GM21526 (cell line): Measurements from ENCODE around the gene WDR43.

Source experiments
- ATAC-seq: cut with Tn5 transposase; IDR thresholded peaks from one replicate; pipeline ENCODE4 v1.9.1; 2021; ENCODE audit warnings: moderate library complexity; ENCODE audit not compliant: unreplicated experiment, low FRiP score

The WDR43 gene

GRCh38 chr2:28990445-28990844, 96.0 kb downstream of the WDR43 start:
- ATAC-seq = no peak

DNA sequence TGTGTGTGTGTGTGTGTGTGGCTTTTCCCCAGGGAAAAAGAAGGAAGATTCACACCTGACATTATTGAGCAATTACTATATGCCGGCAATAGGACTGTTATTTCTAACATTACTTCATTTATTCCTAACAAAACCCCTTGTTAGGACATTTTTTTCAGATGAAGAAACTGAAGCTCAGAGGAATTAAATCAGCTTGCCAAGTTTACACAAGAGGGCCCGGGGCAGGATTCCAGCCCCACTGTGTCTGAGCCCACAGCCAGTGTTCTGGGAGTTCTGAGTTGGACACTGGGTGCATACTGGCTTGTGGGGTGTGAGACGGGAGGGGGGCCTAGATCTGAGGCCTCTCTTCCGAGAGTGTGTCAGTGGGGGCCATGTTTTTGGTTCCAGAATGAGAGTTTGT, 96.6 kb downstream of the WDR43 start:
- no peak for ATAC-seq

DNA sequence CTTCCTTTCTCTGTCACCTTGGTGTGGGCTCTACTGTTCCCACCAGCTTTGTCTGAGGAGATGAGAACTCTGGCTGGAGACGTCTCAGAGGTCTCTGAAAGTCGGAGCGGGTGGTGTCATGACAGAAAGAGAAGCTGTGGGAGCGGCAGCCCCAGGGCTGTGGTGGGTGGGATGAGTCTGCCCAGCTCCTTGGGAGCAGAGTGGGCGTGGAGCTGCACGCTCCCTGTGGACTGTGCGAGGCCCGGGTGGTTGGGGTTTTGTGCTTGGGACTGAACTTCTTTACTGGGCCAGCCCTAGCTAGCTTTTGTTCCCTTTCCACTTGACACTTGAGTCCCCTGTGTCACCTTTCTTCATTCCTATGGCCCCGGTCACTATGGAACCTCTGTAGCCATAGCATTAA, 97.0 kb downstream of the WDR43 start:
- ATAC-seq = no peak

GRCh38 chr2:28993206-28993960, 98.9 kb downstream of the WDR43 start:
- ATAC-seq = no peak

- ATAC-seq = no peak
Observed at GRCh38 chr2:28994074-28994473, 99.6 kb downstream of the WDR43 start.

DNA sequence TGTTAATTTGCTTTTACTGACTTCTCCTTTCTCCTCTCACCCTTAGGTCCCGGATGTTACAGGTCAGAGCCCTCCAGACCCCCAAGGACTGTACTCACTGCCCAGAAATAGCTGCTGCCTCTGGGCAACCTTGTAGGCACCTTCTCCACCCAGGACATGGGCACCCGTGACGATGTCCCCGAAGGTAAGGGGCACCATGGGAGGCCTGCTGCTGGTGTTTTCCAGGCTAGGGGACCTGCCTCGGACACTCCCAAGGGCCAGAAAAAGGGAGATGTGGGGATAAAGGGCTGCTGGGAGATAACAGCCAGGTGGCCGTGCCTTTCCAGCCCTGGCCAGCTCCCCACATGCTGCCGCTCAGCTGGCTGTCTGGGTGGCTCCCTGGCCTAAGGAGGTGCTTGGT, 100.2 kb downstream of the WDR43 start:
- ATAC-seq = no peak

- ATAC-seq = no peak
Observed at GRCh38 chr2:28995765-28996750, 101.6 kb downstream of the WDR43 start.

DNA sequence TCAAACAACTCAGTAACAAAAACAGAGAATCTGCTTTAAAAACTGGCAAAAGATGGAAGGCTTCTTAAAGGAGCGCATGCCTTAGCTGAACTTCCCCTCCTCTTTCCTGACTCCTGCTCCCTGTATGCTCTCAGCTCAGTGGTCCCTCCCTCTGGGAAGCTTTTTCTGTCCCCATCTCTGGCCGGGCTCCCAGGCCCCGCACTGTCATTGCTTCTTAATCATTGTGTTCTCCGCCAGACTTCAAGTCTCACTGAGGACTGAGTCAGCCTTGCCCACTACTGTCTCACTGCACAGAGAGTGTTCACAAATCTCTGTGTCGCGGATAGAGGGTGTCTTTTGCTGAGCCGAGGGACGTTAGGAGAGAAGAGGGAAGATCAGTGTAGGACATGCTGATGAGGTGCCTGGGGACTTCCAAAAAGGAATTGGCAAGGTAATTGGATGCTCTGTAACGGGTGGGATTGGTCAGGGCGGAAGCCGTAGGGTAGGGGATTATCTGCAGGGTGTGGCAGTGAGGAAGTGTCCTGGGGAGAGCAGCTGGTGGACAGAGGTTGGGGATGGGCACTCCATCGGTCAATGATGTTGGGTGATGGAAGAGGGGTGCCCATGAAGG, 102.9 kb downstream of the WDR43 start:
- no peak for ATAC-seq
